ENCODE data around the gene SMC1A.

- TF ChIP-seq ZFX (IDR thresholded peaks at IDR 0.05; ENCODE audit: borderline replicate concordance) (no peak), CTCF (IDR thresholded peaks at IDR 0.05) (no peak)
Observed at GRCh38 chrX:53438832-53439230, 16.4 kb upstream of the SMC1A start.

All from 22Rv1 (cell line).